Nephron progenitor cell (in vitro differentiated cells): Measurements from ENCODE around the gene PANK2.

ENCODE experiments used
- DNase-seq: peaks from one replicate; pipeline ENCODE4 v3.0.0; 2021
- H3K27ac Mint-ChIP-seq: 2 replicates; pipeline ENCODE4 v1.8.0; 2021; ENCODE audit warnings: mild to moderate bottlenecking, moderate library complexity, mixed read lengths
- H3K27me3 Mint-ChIP-seq: 2 replicates; pipeline ENCODE4 v1.8.0; 2021; ENCODE audit warnings: mild to moderate bottlenecking, low read depth, mixed read lengths; ENCODE audit not compliant: poor library complexity
- H3K36me3 Mint-ChIP-seq: 2 replicates; pipeline ENCODE4 v1.8.0; 2021; ENCODE audit warnings: low read depth, mixed read lengths
- H3K4me1 Mint-ChIP-seq: 2 replicates; pipeline ENCODE4 v1.8.0; 2021; ENCODE audit warnings: mixed read lengths
- H3K4me3 Mint-ChIP-seq: 2 replicates; pipeline ENCODE4 v1.8.0; 2021; ENCODE audit warnings: mild to moderate bottlenecking, moderate library complexity, mixed read lengths
- H3K9me3 Mint-ChIP-seq: 2 replicates; pipeline ENCODE4 v1.8.0; 2021; ENCODE audit warnings: mild to moderate bottlenecking, moderate library complexity, mixed read lengths
- CTCF ChIP-seq: fragments of 200-600 bp; sonication (generic); IDR thresholded peaks from 2 replicates; pipeline ENCODE4 v1.5.0; 2021; ENCODE audit warnings: antibody characterized with exemption

PANK2 gene

GRCh38 chr20:3866464-3866863, 22.7 kb upstream of the PANK2 start:
- Mint-ChIP-seq H3K27ac (peak overlapping the region; percentile 36), H3K36me3 (peaks cover 36% of the 10 kb centered on the region), H3K4me1 (no peaks in the 10 kb centered on the region), H3K9me3 (peaks cover 8% of the 10 kb centered on the region), H3K4me3 (no peak overlapping the region), H3K27me3 (no peaks in the 10 kb centered on the region)
- no peak for TF ChIP-seq CTCF
- no peak for DNase-seq

- TF ChIP-seq CTCF: no peak
- DNase-seq: no peak
- H3K36me3 Mint-ChIP-seq: peaks cover 36% of the 10 kb centered on the region
- H3K4me1 Mint-ChIP-seq: no peaks in the 10 kb centered on the region
- H3K4me3 Mint-ChIP-seq: no peak overlapping the region
- H3K27me3 Mint-ChIP-seq: no peaks in the 10 kb centered on the region
- H3K9me3 Mint-ChIP-seq: no peaks in the 10 kb centered on the region
- H3K27ac Mint-ChIP-seq: peak overlapping the region; percentile 20
Measured at GRCh38 chr20:3867802-3868201, 21.4 kb upstream of the PANK2 start.

GRCh38 chr20:3869839-3870634, 19.1 kb upstream of the PANK2 start:
- no peak for TF ChIP-seq CTCF
- Mint-ChIP-seq H3K4me1 (peaks cover 11% of the 10 kb centered on the region), H3K9me3 (no peaks in the 10 kb centered on the region), H3K36me3 (peaks cover 48% of the 10 kb centered on the region), H3K27ac (no peak overlapping the region), H3K27me3 (no peaks in the 10 kb centered on the region), H3K4me3 (no peak overlapping the region)
- DNase-seq: no peak

- no peak for TF ChIP-seq CTCF
- DNase-seq: no peak
- no peak overlapping the region for H3K27ac Mint-ChIP-seq
- no peak overlapping the region for H3K4me3 Mint-ChIP-seq
- H3K4me1 Mint-ChIP-seq: peaks cover 23% of the 10 kb centered on the region
- H3K36me3 Mint-ChIP-seq: peaks cover 49% of the 10 kb centered on the region
- H3K27me3 Mint-ChIP-seq: no peaks in the 10 kb centered on the region
- H3K9me3 Mint-ChIP-seq: no peaks in the 10 kb centered on the region
Measured at GRCh38 chr20:3871550-3872265, 17.5 kb upstream of the PANK2 start.

- peaks cover 54% of the 10 kb centered on the region for H3K36me3 Mint-ChIP-seq
- H3K27me3 Mint-ChIP-seq: no peaks in the 10 kb centered on the region
- no peak for DNase-seq
- no peaks in the 10 kb centered on the region for H3K9me3 Mint-ChIP-seq
- TF ChIP-seq CTCF: no peak
- no peak overlapping the region for H3K4me3 Mint-ChIP-seq
- peak overlapping the region; percentile 94 for H3K27ac Mint-ChIP-seq
- H3K4me1 Mint-ChIP-seq: peaks cover 23% of the 10 kb centered on the region
Measured at GRCh38 chr20:3873507-3873906, 15.7 kb upstream of the PANK2 start.
